Measurements from ENCODE around the gene SCTR. TPM values are rescaled to one million over a fixed set of nuclear protein-coding genes. Genes with fewer than 3 reads are reported as not detected.
A peak's percentile ranks its signal among the peaks of the same experiment; 100 is the strongest.

The SCTR gene
- total and polyA plus RNA-seq, 2 of the 13 experiments (the other 11 are each of a cell fraction or from before 2014, with no cell fraction given), result not detected

- peak; percentile 86 for TF ChIP-seq ZFP91 (CRISPR knock-in tag; IDR thresholded peaks at IDR 0.05; ENCODE audit: borderline replicate concordance)
- peak; percentile 76 to 96 for TF ChIP-seq NR2F1 (CRISPR knock-in tag; IDR thresholded peaks at IDR 0.05)
- TF ChIP-seq AGO2 (optimal IDR thresholded peaks at IDR 0.05; ENCODE audit: low read depth, low read length), result no peak
- peak; percentile 60; the same call in 1 of the 2 replicates for TF ChIP-seq HOXA3 (CRISPR knock-in tag; IDR thresholded peaks at IDR 0.05)
- TF ChIP-seq RAD51 (IDR thresholded peaks at IDR 0.05; ENCODE audit: borderline replicate concordance), result no peak
- no peak for TF ChIP-seq SMAD9 (CRISPR knock-in tag; IDR thresholded peaks at IDR 0.05)
- peak; percentile 70; the same call in 1 of the 2 replicates for TF ChIP-seq ZNF724P (CRISPR knock-in tag; IDR thresholded peaks at IDR 0.05; ENCODE audit: borderline replicate concordance)
- no peak for TF ChIP-seq PRMT3 (CRISPR knock-in tag; IDR thresholded peaks at IDR 0.05; ENCODE audit: borderline replicate concordance, low read depth)
- TF ChIP-seq SETDB1 (CRISPR knock-in tag; IDR thresholded peaks at IDR 0.05; ENCODE audit: borderline replicate concordance), result no peak
- 0 out of 2 replicates have a peak, but pooled peaks have one; percentile 9 for TF ChIP-seq SIX1 (CRISPR knock-in tag; IDR thresholded peaks at IDR 0.05; ENCODE audit: borderline replicate concordance)
- no peak for TF ChIP-seq ONECUT2 (CRISPR knock-in tag; IDR thresholded peaks at IDR 0.05)
- TF ChIP-seq KLF9 (CRISPR knock-in tag; IDR thresholded peaks at IDR 0.05; ENCODE audit: low read depth), result no peak
- TF ChIP-seq CTCF (CRISPR knock-in tag; IDR thresholded peaks at IDR 0.05), result no peak
- TF ChIP-seq SKI (IDR thresholded peaks at IDR 0.05; ENCODE audit: partially characterized antibody), result peak; percentile 67
- no peak for TF ChIP-seq ZNF367 (CRISPR knock-in tag; IDR thresholded peaks at IDR 0.05; ENCODE audit: borderline replicate concordance)
- no peak for TF ChIP-seq ADNP (CRISPR knock-in tag; IDR thresholded peaks at IDR 0.05)
- TF ChIP-seq JUN (CRISPR knock-in tag; IDR thresholded peaks at IDR 0.05), result 0 out of 2 replicates have a peak, but pooled peaks have one; percentile 15
- TF ChIP-seq MBD4 (IDR thresholded peaks at IDR 0.05; ENCODE audit: borderline replicate concordance, low read length), result no peak
- no peak for TF ChIP-seq SRY (CRISPR knock-in tag; IDR thresholded peaks at IDR 0.05)
- TF ChIP-seq MYPOP (CRISPR knock-in tag; IDR thresholded peaks at IDR 0.05), result peak; percentile 57; the same call in 1 of the 2 replicates
- TF ChIP-seq ZNF280B (CRISPR knock-in tag; IDR thresholded peaks at IDR 0.05; ENCODE audit: borderline replicate concordance), result 0 out of 2 replicates have a peak, but pooled peaks have one; percentile 77
- peak; percentile 64 for TF ChIP-seq FOXP1 (IDR thresholded peaks at IDR 0.05)
- TF ChIP-seq FOXP1 (CRISPR knock-in tag; IDR thresholded peaks at IDR 0.05), result peak; percentile 98
- TF ChIP-seq KAT2B (IDR thresholded peaks at IDR 0.05; ENCODE audit: borderline replicate concordance, low read depth, low read length), result no peak
- TF ChIP-seq SALL2 (CRISPR knock-in tag; IDR thresholded peaks at IDR 0.05), result no peak
- no peak for TF ChIP-seq ZNF264 (CRISPR knock-in tag; IDR thresholded peaks at IDR 0.05)
Measured at GRCh38 chr2:119426801-119427395, 97.4 kb downstream of the SCTR start (continued).
